ENCODE results near the gene TLE4. TPM values are rescaled to one million over a fixed set of nuclear protein-coding genes. Genes with fewer than 3 reads are reported as not detected.

TLE4 gene
- total and polyA plus RNA-seq, 4 experiments from 2014 or later: 27.9 to 101 (median 72.2) TPM

DNA sequence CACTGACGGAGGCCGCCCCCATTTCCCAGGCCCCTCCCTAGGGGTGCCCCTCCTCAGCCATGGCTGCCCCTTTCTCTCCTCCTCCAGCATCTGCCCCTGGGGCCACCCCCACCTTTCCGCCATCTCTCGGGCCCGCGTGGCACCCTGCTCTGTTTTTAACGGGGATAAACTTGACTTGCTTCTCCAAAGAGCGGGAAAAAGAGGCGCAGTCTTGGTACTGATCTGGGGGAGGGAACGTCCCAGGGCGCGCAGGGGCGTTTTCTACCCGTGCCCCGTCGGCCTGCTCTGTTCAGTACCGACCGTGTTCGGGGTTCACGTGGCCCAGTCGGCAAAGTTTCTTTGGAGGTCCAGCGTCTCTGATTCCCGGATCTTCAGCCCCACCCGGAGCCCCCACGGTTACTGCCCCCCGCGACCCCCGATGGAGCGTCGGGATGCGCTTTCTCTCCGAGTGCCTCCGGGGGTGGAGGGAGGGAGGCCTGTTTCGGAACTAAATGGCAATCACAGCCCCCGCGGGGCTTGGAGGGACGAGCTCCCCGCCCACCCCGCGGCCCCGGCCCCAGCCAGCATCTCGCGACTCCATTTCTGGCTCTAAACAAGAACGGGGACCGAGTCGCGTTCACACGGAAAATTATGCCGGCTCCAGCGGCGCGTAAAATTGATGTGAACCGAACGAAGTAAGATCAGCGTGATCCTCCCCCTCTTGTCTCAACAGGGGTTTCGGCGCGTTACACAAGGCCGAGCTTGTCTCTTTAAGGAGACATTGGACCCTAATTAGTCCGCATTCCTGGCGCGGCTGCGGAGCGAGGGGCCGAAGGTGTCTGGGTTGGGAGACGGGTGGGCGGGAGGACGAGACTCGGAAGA is 1.1 kb upstream of the TLE4 start:
- Mint-ChIP-seq H3K4me1 (peaks cover 18 to 29% (median 20%) of the 10 kb centered on the region in 4 donors), H3K4me3 (peak overlapping the region in 2 of 8 donors; percentile 83 to 85), H3K36me3 (peaks cover 0 to 9% of the 10 kb centered on the region in 2 donors), H3K9me3 (no peaks in the 10 kb centered on the region), H3K27me3 (peaks cover 10 to 11% of the 10 kb centered on the region in 2 donors), H3K27ac (peak overlapping the region in 4 of 7 donors; percentile 53 to 90 (median 76))
- POLR2A ChIA-PET (ENCODE audit: partially characterized antibody): interaction anchor here (0.8 to 3.8 kb wide), 21 partner anchors 12 to 312 kb away, joined by 3 to 106 read pairs (median 7); no protein-coding TSS in a partner anchor
- Histone ChIP-seq H3K36me3 (ENCODE audit: insufficient read depth, low read length) (no peaks in the 10 kb centered on the region), H3K4me3 (ENCODE audit: low read length in 2 of 2) (peak overlapping the region; percentile 66 to 69), H3K9me3 (ENCODE audit: control insufficient read depth in 1 of 2, low read length in 2 of 2) (no peaks in the 10 kb centered on the region), H3K27ac (ENCODE audit: low read depth, low read length) (peak overlapping the region; percentile 62), H3K4me1 (ENCODE audit: insufficient read depth, low read length) (peaks cover 30% of the 10 kb centered on the region), H3K27me3 (ENCODE audit: insufficient read depth, low read length) (peaks cover 8% of the 10 kb centered on the region)
- intact Hi-C loops (cut with micrococcal nuclease): loop anchor here (1.0 to 5.0 kb wide), 8 partner anchors 26 to 1273 kb away; partner anchors contain the start of gene PSAT1
- DNase-seq: peak; percentile 20 to 46 (median 24)
- CTCF ChIA-PET (ENCODE audit: partially characterized antibody): interaction anchor here (1.1 to 1.9 kb wide), 6 partner anchors 13 to 603 kb away, joined by 3 to 23 read pairs (median 4); no protein-coding TSS in a partner anchor

DNA sequence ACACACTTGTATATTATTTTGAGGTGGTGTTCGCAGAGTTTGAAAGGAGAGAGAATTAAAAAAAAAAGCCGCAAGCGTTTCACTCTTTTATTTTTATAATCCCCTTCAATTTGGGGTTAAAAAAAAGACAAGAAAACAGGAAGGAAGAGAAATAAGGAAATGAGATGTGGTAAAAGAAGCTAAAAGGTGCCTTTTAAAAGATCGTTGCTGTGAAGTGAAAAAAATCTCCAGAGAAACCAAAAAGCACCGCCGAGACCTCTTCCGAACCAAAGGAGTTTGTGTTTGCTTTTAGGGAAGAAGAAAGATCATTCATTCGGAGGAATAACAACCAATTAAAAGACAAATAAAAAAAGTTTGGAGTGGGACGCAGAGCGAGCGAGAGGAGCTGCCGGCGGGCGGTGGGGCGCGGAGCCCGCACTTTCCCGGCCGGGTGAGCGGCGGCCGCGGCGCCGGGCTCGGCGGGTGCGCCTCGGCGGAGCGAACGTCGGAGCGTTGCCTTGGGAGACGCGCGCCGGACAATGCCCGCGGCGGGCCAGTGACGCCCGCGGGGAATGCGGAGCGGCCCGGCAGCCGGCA is 355 bp downstream of the TLE4 start:
- Histone ChIP-seq H3K27me3 (ENCODE audit: insufficient read depth, low read length) (peaks cover 8% of the 10 kb centered on the region), H3K4me3 (ENCODE audit: low read length in 2 of 2) (peak overlapping the region; percentile 55 to 66), H3K36me3 (ENCODE audit: insufficient read depth, low read length) (no peaks in the 10 kb centered on the region), H3K4me1 (ENCODE audit: insufficient read depth, low read length) (peaks cover 42% of the 10 kb centered on the region), H3K27ac (ENCODE audit: low read depth, low read length) (peak overlapping the region; percentile 85), H3K9me3 (ENCODE audit: control insufficient read depth in 1 of 2, low read length in 2 of 2) (no peaks in the 10 kb centered on the region)
- intact Hi-C loops (cut with micrococcal nuclease): loop anchor here (5.0 kb wide), 5 partner anchors 95 to 1275 kb away; partner anchors contain the start of gene PSAT1
- CTCF ChIA-PET (ENCODE audit: partially characterized antibody): interaction anchor here (0.9 to 1.9 kb wide), 9 partner anchors 10 to 602 kb away, joined by 3 to 23 read pairs (median 3); no protein-coding TSS in a partner anchor
- Mint-ChIP-seq H3K4me3 (peak overlapping the region in 2 of 8 donors; percentile 94 to 96), H3K27ac (no peak overlapping the region), H3K36me3 (peaks cover 0 to 14% of the 10 kb centered on the region in 2 donors), H3K27me3 (peaks cover 5 to 6% of the 10 kb centered on the region in 2 donors), H3K4me1 (peaks cover 29 to 43% (median 33%) of the 10 kb centered on the region in 4 donors), H3K9me3 (no peaks in the 10 kb centered on the region)
- POLR2A ChIA-PET (ENCODE audit: partially characterized antibody): interaction anchor here (0.6 to 3.8 kb wide), 38 partner anchors 10 to 1066 kb away, joined by 3 to 106 read pairs (median 5); no protein-coding TSS in a partner anchor
- peak in 1 of 5 donors; percentile 62 for DNase-seq

DNA sequence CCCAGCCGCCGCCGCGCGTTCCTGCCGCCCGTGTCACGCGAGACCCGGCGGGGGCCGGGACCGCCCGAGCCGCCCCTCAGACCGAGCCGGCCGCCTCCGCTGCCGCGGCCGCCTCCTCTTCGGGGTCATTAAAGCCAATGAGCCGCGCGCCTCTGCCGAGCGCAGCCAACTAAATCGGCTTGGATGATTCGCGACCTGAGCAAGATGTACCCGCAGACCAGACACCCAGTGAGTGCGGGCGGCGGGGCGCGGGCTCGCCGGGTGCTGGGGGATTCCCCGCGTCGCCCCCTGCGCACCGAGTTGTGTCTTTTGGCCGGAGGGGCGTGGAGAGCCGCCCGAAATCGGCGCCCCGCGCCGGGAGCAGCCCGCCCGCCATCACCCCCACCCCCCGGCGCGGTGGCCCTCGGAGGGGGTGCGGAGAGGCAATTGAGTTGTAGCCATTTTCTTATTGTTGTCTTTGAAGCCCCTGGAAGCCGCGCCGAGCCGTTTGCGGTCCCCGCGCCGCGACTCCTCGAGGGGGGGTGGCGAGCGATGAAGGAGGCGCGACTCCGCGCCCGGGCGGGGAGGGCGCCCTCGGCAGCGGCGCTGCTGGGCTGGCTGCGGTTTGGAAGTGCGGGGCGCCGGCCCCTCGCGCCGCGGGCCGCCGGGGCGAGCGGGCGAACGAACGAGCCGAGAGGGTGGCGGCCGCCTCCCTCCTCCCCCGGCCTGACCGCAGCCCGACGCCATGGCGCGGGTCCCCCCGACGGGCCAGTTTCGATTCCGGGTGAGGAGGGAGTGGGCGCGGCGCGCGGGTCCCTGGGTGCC is 1.0 kb downstream of the TLE4 start:
- Mint-ChIP-seq H3K4me1 (peaks cover 36 to 50% (median 39%) of the 10 kb centered on the region in 4 donors), H3K36me3 (peaks cover 0 to 19% of the 10 kb centered on the region in 2 donors), H3K27ac (peak overlapping the region in 6 of 7 donors; percentile 74 to 97 (median 94)), H3K9me3 (no peaks in the 10 kb centered on the region), H3K4me3 (peak overlapping the region; percentile 92 to 99 (median 96)), H3K27me3 (peaks cover 3 to 4% of the 10 kb centered on the region in 2 donors)
- intact Hi-C loops (cut with micrococcal nuclease): loop anchor here (1.0 to 5.0 kb wide), 6 partner anchors 8 to 1276 kb away; partner anchors contain the start of gene PSAT1
- Histone ChIP-seq H3K4me1 (ENCODE audit: insufficient read depth, low read length) (peaks cover 48% of the 10 kb centered on the region), H3K27ac (ENCODE audit: low read depth, low read length) (peak overlapping the region; percentile 85), H3K9me3 (ENCODE audit: control insufficient read depth in 1 of 2, low read length in 2 of 2) (no peaks in the 10 kb centered on the region), H3K4me3 (ENCODE audit: low read length in 2 of 2) (peak overlapping the region; percentile 66 to 68), H3K36me3 (ENCODE audit: insufficient read depth, low read length) (no peaks in the 10 kb centered on the region), H3K27me3 (ENCODE audit: insufficient read depth, low read length) (peaks cover 8% of the 10 kb centered on the region)
- POLR2A ChIA-PET (ENCODE audit: partially characterized antibody): interaction anchor here (0.7 to 3.8 kb wide), 23 partner anchors 10 to 1067 kb away, joined by 3 to 106 read pairs (median 4); no protein-coding TSS in a partner anchor
- DNase-seq: peak; percentile 69 to 76 (median 72)
- CTCF ChIA-PET (ENCODE audit: partially characterized antibody): interaction anchor here (0.9 to 1.9 kb wide), 5 partner anchors 10 to 601 kb away, joined by 3 to 23 read pairs (median 7); no protein-coding TSS in a partner anchor

DNA sequence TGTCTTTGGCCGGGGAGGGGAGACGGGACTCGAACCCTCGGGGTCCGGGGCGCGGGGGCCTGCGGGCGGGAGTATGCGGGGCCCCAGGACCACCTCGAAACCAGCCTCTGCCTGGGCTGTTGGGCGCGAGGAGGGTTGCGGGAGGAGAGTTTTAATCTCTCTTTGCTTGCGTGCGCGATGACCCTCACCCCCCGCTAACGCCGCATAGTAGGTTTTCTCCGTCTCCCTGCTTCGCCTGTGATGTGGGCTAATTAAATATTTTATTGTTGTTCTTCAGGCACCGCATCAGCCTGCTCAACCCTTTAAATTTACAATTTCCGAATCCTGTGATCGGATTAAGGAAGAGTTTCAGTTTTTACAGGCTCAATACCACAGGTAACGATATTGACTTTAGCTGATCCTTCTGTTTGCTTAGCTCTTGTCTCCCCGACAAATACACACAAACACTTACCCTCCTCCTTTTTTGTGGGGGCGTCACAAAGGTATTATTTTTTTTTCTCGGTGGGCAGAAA is 1.7 kb downstream of the TLE4 start:
- Histone ChIP-seq H3K27ac (ENCODE audit: low read depth, low read length) (peak overlapping the region; percentile 85), H3K4me3 (ENCODE audit: low read length in 2 of 2) (peak overlapping the region; percentile 66 to 68), H3K36me3 (ENCODE audit: insufficient read depth, low read length) (no peaks in the 10 kb centered on the region), H3K27me3 (ENCODE audit: insufficient read depth, low read length) (peaks cover 8% of the 10 kb centered on the region), H3K4me1 (ENCODE audit: insufficient read depth, low read length) (peaks cover 55% of the 10 kb centered on the region), H3K9me3 (ENCODE audit: control insufficient read depth in 1 of 2, low read length in 2 of 2) (no peaks in the 10 kb centered on the region)
- Mint-ChIP-seq H3K36me3 (peaks cover 0 to 22% of the 10 kb centered on the region in 2 donors), H3K27me3 (peaks cover 3 to 4% of the 10 kb centered on the region in 2 donors), H3K4me1 (peaks cover 42 to 57% (median 45%) of the 10 kb centered on the region in 4 donors), H3K4me3 (peak overlapping the region; percentile 92 to 99 (median 96)), H3K27ac (peak overlapping the region; percentile 92 to 98 (median 95)), H3K9me3 (no peaks in the 10 kb centered on the region)
- CTCF ChIA-PET (ENCODE audit: partially characterized antibody): interaction anchor here (1.5 kb wide), 1 partner anchor 9 kb away, joined by 10 read pairs; no protein-coding TSS in a partner anchor
- POLR2A ChIA-PET (ENCODE audit: partially characterized antibody): interaction anchor here (1.1 to 1.4 kb wide), 4 partner anchors 10 to 50 kb away, joined by 3 to 16 read pairs (median 5); no protein-coding TSS in a partner anchor
- DNase-seq: no peak
- intact Hi-C loops (cut with micrococcal nuclease): loop anchor here (1.0 to 5.0 kb wide), 6 partner anchors 8 to 1276 kb away; partner anchors contain the start of gene PSAT1

DNA sequence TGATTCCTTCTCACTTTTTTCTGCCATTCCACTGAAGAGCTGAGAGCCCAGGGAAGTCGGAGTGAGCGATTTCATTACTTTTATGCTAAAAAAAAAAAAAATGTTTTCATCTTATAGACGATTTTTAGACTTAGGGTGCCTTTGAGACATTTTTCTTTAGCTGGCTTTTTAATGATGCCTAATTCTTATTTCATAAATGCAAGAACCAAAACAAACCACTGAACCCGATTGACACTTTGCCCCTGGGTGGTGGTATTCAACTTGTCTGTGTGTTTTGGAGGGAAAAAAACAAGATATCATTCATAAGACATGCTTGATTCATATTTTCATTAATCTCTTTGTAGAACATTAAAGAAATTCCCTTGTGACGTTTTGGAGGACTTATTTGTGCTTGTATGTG is 2.4 kb downstream of the TLE4 start:
- Histone ChIP-seq H3K9me3 (ENCODE audit: control insufficient read depth in 1 of 2, low read length in 2 of 2) (no peaks in the 10 kb centered on the region), H3K27me3 (ENCODE audit: insufficient read depth, low read length) (peaks cover 8% of the 10 kb centered on the region), H3K36me3 (ENCODE audit: insufficient read depth, low read length) (no peaks in the 10 kb centered on the region), H3K4me3 (ENCODE audit: low read length in 2 of 2) (peak overlapping the region; percentile 66 to 68), H3K27ac (ENCODE audit: low read depth, low read length) (no peak overlapping the region), H3K4me1 (ENCODE audit: insufficient read depth, low read length) (peaks cover 62% of the 10 kb centered on the region)
- Mint-ChIP-seq H3K4me1 (peaks cover 47 to 64% (median 51%) of the 10 kb centered on the region in 4 donors), H3K9me3 (no peaks in the 10 kb centered on the region), H3K27ac (peak overlapping the region; percentile 92 to 98 (median 95)), H3K27me3 (peaks cover 0 to 4% of the 10 kb centered on the region in 2 donors), H3K36me3 (peaks cover 0 to 24% of the 10 kb centered on the region in 2 donors), H3K4me3 (peak overlapping the region; percentile 92 to 99 (median 96))
- ChIA-PET POLR2A (ENCODE audit: partially characterized antibody) (interaction anchor here (0.6 to 1.4 kb wide), 5 partner anchors 9 to 50 kb away, joined by 3 to 16 read pairs (median 5); no protein-coding TSS in a partner anchor), CTCF (ENCODE audit: partially characterized antibody) (interaction anchor here (1.5 kb wide), 1 partner anchor 9 kb away, joined by 10 read pairs; no protein-coding TSS in a partner anchor)
- intact Hi-C loops (cut with micrococcal nuclease): loop anchor here (5.0 kb wide), 5 partner anchors 97 to 1277 kb away; partner anchors contain the start of gene PSAT1
- DNase-seq: no peak
